Stimulated activated CD4-positive, alpha-beta T cell treated with anti-CD3 and anti-CD28 coated beads, Interleukin-4, amount 100 ng/mL, for 1 hour (primary cell): Measurements from ENCODE around the gene ADARB2.

Source experiments
- DNase-seq: peaks from one replicate; pipeline ENCODE4 v3.0.0-alpha.2; 2020

The ADARB2 gene

GRCh38 chr10:1581189-1581588, 156.1 kb downstream of the ADARB2 start:
- DNase-seq = no peak

GRCh38 chr10:1579671-1580070, 157.7 kb downstream of the ADARB2 start:
- no peak for DNase-seq

GRCh38 chr10:1579141-1579491, 158.2 kb downstream of the ADARB2 start:
- no peak for DNase-seq

GRCh38 chr10:1578392-1579140, 158.8 kb downstream of the ADARB2 start:
- DNase-seq = no peak

- DNase-seq = no peak
Observed at GRCh38 chr10:1577945-1578344, 159.4 kb downstream of the ADARB2 start.

GRCh38 chr10:1577373-1577770, 160.0 kb downstream of the ADARB2 start:
- no peak for DNase-seq

- no peak for DNase-seq
Observed at GRCh38 chr10:1576467-1577372, 160.6 kb downstream of the ADARB2 start.

GRCh38 chr10:1575481-1576244, 161.7 kb downstream of the ADARB2 start:
- no peak for DNase-seq

DNA sequence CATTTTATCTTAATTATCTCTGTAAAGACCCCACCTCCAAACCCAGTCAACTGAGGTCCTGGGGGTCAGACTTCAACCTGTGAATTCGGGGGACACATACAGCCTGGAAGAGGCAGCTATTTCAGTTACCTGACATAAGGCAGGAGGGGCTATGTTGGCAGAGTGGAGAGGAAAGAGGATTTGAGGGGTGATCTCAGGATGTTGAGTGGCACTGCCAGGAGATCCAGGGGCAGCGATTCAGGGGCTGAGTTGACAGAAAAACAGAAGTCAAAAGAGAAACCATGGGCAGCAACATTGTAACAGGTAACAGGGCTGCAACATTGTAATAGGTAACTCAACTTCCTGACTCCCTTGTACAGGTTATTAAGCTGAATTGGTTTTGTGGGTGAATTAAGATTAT, 162.6 kb downstream of the ADARB2 start:
- DNase-seq = no peak

GRCh38 chr10:1573981-1574380, 163.3 kb downstream of the ADARB2 start:
- no peak for DNase-seq

GRCh38 chr10:1573334-1573969, 163.9 kb downstream of the ADARB2 start:
- DNase-seq = no peak

DNA sequence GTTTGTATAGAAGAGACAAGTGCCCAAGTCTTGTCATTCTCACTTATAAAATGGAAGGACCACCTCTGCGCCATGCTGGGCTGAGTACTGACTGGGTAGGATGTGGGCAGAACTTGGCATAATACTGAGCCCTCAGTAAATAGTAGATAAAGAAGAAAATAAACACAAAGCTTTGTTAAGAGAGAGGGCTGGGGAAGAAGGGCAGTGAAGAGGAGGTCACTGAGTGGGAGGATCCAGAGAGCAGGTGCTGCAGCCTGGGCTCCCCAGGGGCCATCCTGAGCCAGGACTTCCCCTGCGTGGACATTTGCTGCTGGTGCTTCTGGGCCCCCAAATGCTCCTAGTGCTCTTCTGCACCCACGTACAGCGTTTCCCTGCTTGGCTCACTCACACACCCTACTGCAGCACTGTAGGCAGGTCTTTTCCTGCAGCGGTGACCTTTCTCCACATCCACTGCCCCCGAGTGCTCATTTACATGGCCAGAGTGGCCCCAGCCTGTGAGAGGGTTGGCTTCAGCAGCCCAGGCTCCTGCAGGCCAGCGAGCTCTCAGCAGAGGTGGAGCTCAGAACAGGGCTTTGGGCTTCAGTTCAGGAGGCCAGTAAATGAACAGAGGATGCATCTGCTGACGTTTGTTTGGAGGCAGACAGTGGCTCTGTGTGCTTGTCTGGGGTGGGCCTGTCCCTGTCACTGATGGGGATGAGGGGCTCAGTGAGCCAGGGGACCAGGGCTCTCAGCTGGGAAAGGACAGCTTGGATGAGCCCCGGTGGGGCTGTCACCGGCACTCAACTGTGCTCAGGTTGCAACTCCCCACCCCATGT, 164.6 kb downstream of the ADARB2 start:
- DNase-seq = no peak

DNA sequence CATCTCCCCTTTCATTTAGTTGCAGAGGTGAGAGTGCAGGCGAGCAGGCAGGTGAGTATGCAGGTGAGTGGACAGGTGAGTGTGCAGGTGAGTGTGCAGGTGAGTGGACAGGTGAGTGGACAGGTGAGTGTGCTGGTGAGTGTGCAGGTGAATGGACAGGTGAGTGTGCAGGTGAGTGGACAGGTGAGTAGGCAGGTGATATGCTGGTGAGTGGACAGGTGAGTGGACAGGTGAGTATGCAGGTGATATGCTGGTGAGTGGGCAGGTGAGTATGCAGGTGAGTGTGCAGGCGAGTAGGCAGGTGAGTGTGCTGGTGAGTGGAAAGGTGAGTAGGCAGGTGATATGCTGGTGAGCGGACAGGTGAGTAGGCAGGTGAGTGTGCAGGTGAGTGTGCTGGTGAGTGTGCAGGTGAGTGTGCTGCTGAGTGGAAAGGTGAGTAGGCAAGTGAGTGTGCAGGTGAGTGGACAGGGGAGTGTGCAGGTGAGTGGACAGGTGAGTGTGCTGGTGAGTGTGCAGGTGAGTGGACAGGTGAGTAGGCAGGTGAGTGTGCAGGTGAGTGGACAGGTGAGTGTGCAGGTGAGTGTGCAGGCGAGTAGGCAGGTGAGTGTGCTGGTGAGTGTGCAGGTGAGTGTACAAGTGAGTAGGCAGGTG, 165.6 kb downstream of the ADARB2 start:
- no peak for DNase-seq

- DNase-seq = no peak
Observed at GRCh38 chr10:1570416-1571051, 166.8 kb downstream of the ADARB2 start.

- no peak for DNase-seq
Observed at GRCh38 chr10:1569208-1569607, 168.1 kb downstream of the ADARB2 start.

GRCh38 chr10:1567742-1568495, 169.4 kb downstream of the ADARB2 start:
- DNase-seq = no peak

- DNase-seq = no peak
Observed at GRCh38 chr10:1567152-1567551, 170.2 kb downstream of the ADARB2 start.

- no peak for DNase-seq
Observed at GRCh38 chr10:1564791-1565190, 172.5 kb downstream of the ADARB2 start.

DNA sequence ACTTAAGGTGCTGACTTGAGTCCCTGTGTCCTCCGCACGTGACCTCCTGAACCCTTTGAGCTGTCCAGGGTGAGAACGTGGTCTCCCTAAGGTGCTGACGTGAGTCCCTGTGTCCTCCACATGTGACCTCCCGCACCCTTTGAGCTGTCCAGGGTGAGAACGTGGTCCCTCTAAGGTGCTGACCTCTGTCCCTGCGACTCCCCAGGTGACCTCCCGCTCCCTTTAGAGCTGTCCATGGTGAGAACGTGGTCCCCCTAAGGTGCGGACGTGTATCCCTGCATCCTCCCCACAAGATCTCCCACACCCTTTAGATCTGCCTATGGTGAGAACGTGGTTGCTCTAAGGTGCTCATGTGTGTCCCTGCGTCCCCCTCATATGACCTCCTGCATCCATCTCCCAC, 174.3 kb downstream of the ADARB2 start:
- no peak for DNase-seq

GRCh38 chr10:1561731-1562337, 175.5 kb downstream of the ADARB2 start:
- no peak for DNase-seq
